Osteoblast (primary cell): ENCODE results near the gene C1GALT1C1. TPM values are rescaled to one million over a fixed set of nuclear protein-coding genes. Genes with fewer than 3 reads are reported as not detected.
"Not testable (repeated sequence)": the region's sequence is repeated elsewhere in the genome, so short reads cannot be mapped to it uniquely, and the experiment has no call there.

ENCODE experiments used
- DNase-seq: peaks from one replicate; pipeline ENCODE4 v3.0.0; 2011; ENCODE audit warnings: low spot score, mixed read lengths; ENCODE audit not compliant: insufficient read length; ENCODE audit errors: missing footprints
- H2AFZ ChIP-seq: 2 replicates; pipeline ENCODE4 v1.6.0; 2011; ENCODE audit warnings: mild to moderate bottlenecking, low read length
- H3K27ac ChIP-seq: 2 replicates; pipeline ENCODE4 v1.5.1; 2011; ENCODE audit warnings: mild to moderate bottlenecking, low read depth, low read length, moderate library complexity
- H3K27me3 ChIP-seq: 2 replicates; pipeline ENCODE4 v1.6.0; 2012; ENCODE audit warnings: mild to moderate bottlenecking, control low read depth, inconsistent platforms, low read length, moderate library complexity; ENCODE audit not compliant: insufficient read depth
- H3K36me3 ChIP-seq: 2 replicates; pipeline ENCODE4 v1.5.1; 2011; ENCODE audit warnings: mild to moderate bottlenecking, low read length, control low read depth, moderate library complexity; ENCODE audit not compliant: insufficient read depth
- H3K4me1 ChIP-seq: 2 replicates; pipeline ENCODE4 v1.5.1; 2011; ENCODE audit warnings: mild to moderate bottlenecking, low read length, control low read depth, moderate library complexity; ENCODE audit not compliant: insufficient read depth
- H3K4me2 ChIP-seq: 2 replicates; pipeline ENCODE4 v1.6.0; 2011; ENCODE audit warnings: mild to moderate bottlenecking, low read length; ENCODE audit not compliant: insufficient read depth
- H3K4me3 ChIP-seq: fragments of 200-600 bp; sonication (generic); 3 replicates; pipeline ENCODE4 v1.5.1; 2012; ENCODE audit warnings: mild to moderate bottlenecking, low read length, inconsistent platforms; ENCODE audit not compliant: insufficient read depth
- H3K79me2 ChIP-seq: 2 replicates; pipeline ENCODE4 v1.6.0; 2012; ENCODE audit warnings: mild to moderate bottlenecking, low read length, control low read depth, inconsistent platforms; ENCODE audit not compliant: insufficient read depth
- H3K9me3 ChIP-seq: 2 replicates; pipeline ENCODE4 v1.5.1; 2011; ENCODE audit warnings: low read depth, low read length, control low read depth
- H4K20me1 ChIP-seq: 2 replicates; pipeline ENCODE4 v1.6.0; 2012; ENCODE audit warnings: mild to moderate bottlenecking, low read length, control low read depth; ENCODE audit not compliant: insufficient read depth
- CTCF ChIP-seq: IDR thresholded peaks from 2 replicates; pipeline ENCODE4 v1.5.1; 2011; ENCODE audit warnings: mild to moderate bottlenecking, low read depth, low read length, moderate library complexity; ENCODE audit errors: extremely low read depth
- total RNA-seq: library from RNA; depleted of rRNA; stranded (reverse); fragments of >200 nt; gene quantifications from 2 replicates; pipeline ENCODE4 v1.2.3, GENCODE V29; 2012

C1GALT1C1 gene
- total RNA-seq, 1 donor: 36.9 TPM

- peak overlapping the region; percentile 8 for H3K4me2 ChIP-seq
- H3K27me3 ChIP-seq: no peaks in the 10 kb centered on the region
- peaks cover 15% of the 10 kb centered on the region for H3K4me1 ChIP-seq
- no peaks in the 10 kb centered on the region for H4K20me1 ChIP-seq
- peak overlapping the region; percentile 85 for H3K27ac ChIP-seq
- H3K36me3 ChIP-seq: no peaks in the 10 kb centered on the region
- no peak for TF ChIP-seq CTCF
- DNase-seq: peak; percentile 47
- no peak overlapping the region for H3K4me3 ChIP-seq
- no peaks in the 10 kb centered on the region for H3K79me2 ChIP-seq
- H2AFZ ChIP-seq: no peak overlapping the region
- H3K9me3 ChIP-seq: no peaks in the 10 kb centered on the region
Measured at GRCh38 chrX:120672389-120672788, 42.5 kb upstream of the C1GALT1C1 start.

- no peak overlapping the region for H2AFZ ChIP-seq
Measured at GRCh38 chrX:120671963-120672362, 42.1 kb upstream of the C1GALT1C1 start.

GRCh38 chrX:120668357-120668756 is 38.5 kb upstream of the C1GALT1C1 start:
- Histone ChIP-seq H2AFZ (peak overlapping the region; percentile 36), H3K4me2 (no peak overlapping the region), H3K36me3 (no peaks in the 10 kb centered on the region), H3K27me3 (no peaks in the 10 kb centered on the region), H4K20me1 (no peaks in the 10 kb centered on the region), H3K4me1 (peaks cover 15% of the 10 kb centered on the region), H3K4me3 (no peak overlapping the region), H3K79me2 (no peaks in the 10 kb centered on the region), H3K9me3 (no peaks in the 10 kb centered on the region), H3K27ac (no peak overlapping the region)
- no peak for TF ChIP-seq CTCF
- DNase-seq: no peak

More at GRCh38 chrX:120671963-120672362, 42.1 kb upstream of the C1GALT1C1 start:
- H3K27me3 ChIP-seq: no peaks in the 10 kb centered on the region
- H3K4me1 ChIP-seq: peaks cover 15% of the 10 kb centered on the region
- DNase-seq: no peak
- peak overlapping the region; percentile 85 for H3K27ac ChIP-seq
- H3K36me3 ChIP-seq: no peaks in the 10 kb centered on the region
- no peak for TF ChIP-seq CTCF
- no peak overlapping the region for H3K4me3 ChIP-seq
- H3K9me3 ChIP-seq: no peaks in the 10 kb centered on the region
- H3K4me2 ChIP-seq: peak overlapping the region; percentile 8
- H3K79me2 ChIP-seq: no peaks in the 10 kb centered on the region
- H4K20me1 ChIP-seq: no peaks in the 10 kb centered on the region

GRCh38 chrX:120664535-120664934 is 34.7 kb upstream of the C1GALT1C1 start:
- not testable (repeated sequence) for H3K27ac ChIP-seq, H3K36me3 ChIP-seq, DNase-seq, H3K27me3 ChIP-seq, H2AFZ ChIP-seq, H3K4me1 ChIP-seq, H4K20me1 ChIP-seq, H3K79me2 ChIP-seq, H3K4me3 ChIP-seq, H3K9me3 ChIP-seq, H3K4me2 ChIP-seq

- Histone ChIP-seq H3K27me3 (no peaks in the 10 kb centered on the region), H3K4me2 (no peak overlapping the region), H3K9me3 (no peaks in the 10 kb centered on the region), H3K27ac (no peak overlapping the region), H3K4me3 (no peak overlapping the region), H3K4me1 (no peaks in the 10 kb centered on the region), H3K36me3 (no peaks in the 10 kb centered on the region), H3K79me2 (no peaks in the 10 kb centered on the region), H4K20me1 (no peaks in the 10 kb centered on the region), H2AFZ (no peak overlapping the region)
- peak; percentile 28 for TF ChIP-seq CTCF
- peak; percentile 41 for DNase-seq
Measured at GRCh38 chrX:120664081-120664480, 34.2 kb upstream of the C1GALT1C1 start.
